ENCODE measurements around the gene PIGP. TPM values are rescaled to one million over a fixed set of nuclear protein-coding genes. Genes with fewer than 3 reads are reported as not detected.

Gene PIGP
- total and polyA plus RNA-seq, 10 of the 15 experiments (the other 5 are each of a cell fraction or from before 2014, with no cell fraction given), result 17.0 to 65.0 (median 29.5) TPM

DNA sequence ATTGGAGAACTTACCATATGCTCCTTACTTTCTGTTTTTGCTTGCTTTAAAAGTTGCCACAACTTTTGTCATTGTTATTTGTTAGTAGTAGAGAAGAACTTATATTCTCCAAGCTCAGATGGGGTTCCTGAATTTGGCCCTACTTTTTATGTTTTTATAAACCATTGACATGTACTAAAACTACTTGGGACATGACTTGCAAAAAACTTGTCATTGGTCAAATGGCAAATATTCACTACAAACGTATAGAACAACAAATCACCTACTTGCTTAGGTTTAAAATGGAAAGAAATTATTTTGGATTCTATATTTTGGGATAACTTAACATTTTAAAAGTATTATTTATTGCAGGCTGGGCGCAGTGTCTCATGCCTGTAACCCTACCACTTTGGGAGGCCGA is 32.7 kb downstream of the PIGP start:
- Histone ChIP-seq H3K27me3 (replicated peaks in 1 of 2; ENCODE audit: control insufficient read depth in 2 of 2, insufficient read depth in 2 of 2, low read length in 1 of 2) (no peaks in the 10 kb centered on the region), H3K4me1 (ENCODE audit: control insufficient read depth, insufficient read depth, low read length) (0 out of 2 replicates have a peak, but pooled peaks cover 2% of the 10 kb centered on the region), H3K36me3 (ENCODE audit: control insufficient read depth in 2 of 2, insufficient read depth in 2 of 2, low read length in 1 of 2) (no peaks in the 10 kb centered on the region), H3K9ac (ENCODE audit: control insufficient read depth, insufficient read depth, low read length) (no peak overlapping the region), H3K4me3 (no peak overlapping the region), H3K9me3 (replicated peaks; ENCODE audit: control insufficient read depth, insufficient read depth, low read length) (no peaks in the 10 kb centered on the region), H3K4me2 (ENCODE audit: control insufficient read depth, insufficient read depth) (no peak overlapping the region), H2AFZ (ENCODE audit: control insufficient read depth, low read depth, low read length) (no peak overlapping the region), H4K20me1 (ENCODE audit: control insufficient read depth, insufficient read depth) (no peaks in the 10 kb centered on the region), H3K79me2 (ENCODE audit: control insufficient read depth, insufficient read depth, low read length) (no peaks in the 10 kb centered on the region), H3K27ac (ENCODE audit: control insufficient read depth, insufficient read depth) (no peak overlapping the region)
- FAIRE-seq (no peak), DNase-seq (ENCODE audit: low read depth, low spot score) (no peak), ATAC-seq (no peak)
- intact Hi-C loops (cut with micrococcal nuclease; ENCODE audit: unreplicated experiment) (no loop called here), in situ Hi-C loops (cut with MboI) (no loop called here)
- WGBS (ENCODE audit: insufficient coverage, insufficient replicate concordance, low lambda C conversion rate, missing lambda C conversion rate), result 29% methylated on average over 3 of the region's 3 CpGs
- BruUV-seq (replicated peaks), result no TSS peak
- ChIA-PET RAD21 (ENCODE audit: unreplicated experiment) (no interaction called here), SMC1A (ENCODE audit: uncharacterized antibody, unreplicated experiment) (no interaction called here), POLR2A (no interaction called here), CTCF (interaction anchor here (0.9 kb wide), 1 partner anchor 30 kb away, joined by 4 read pairs; no protein-coding TSS in a partner anchor)
- TF ChIP-seq STAT3 (IDR thresholded peaks at IDR 0.05; ENCODE audit: low read depth, low read length) (no peak), BCL3 (IDR thresholded peaks at IDR 0.05; ENCODE audit: borderline replicate concordance, insufficient read depth, low read depth, low read length, poor library complexity, severe bottlenecking) (no peak), TCF12 (IDR thresholded peaks at IDR 0.05; ENCODE audit: low read depth, low read length) (no peak), WRNIP1 (IDR thresholded peaks at IDR 0.05; ENCODE audit: borderline replicate concordance, low read depth, low read length) (no peak), CREB1 (IDR thresholded peaks at IDR 0.05; ENCODE audit: low read depth) (no peak), RB1 (IDR thresholded peaks at IDR 0.05; ENCODE audit: borderline replicate concordance) (no peak), RUNX3 (IDR thresholded peaks at IDR 0.05; ENCODE audit: low read length) (no peak), ZZZ3 (IDR thresholded peaks at IDR 0.05; ENCODE audit: control insufficient read depth, insufficient read length, low read depth) (no peak)
- TF ChIP-seq, protein P1, sequence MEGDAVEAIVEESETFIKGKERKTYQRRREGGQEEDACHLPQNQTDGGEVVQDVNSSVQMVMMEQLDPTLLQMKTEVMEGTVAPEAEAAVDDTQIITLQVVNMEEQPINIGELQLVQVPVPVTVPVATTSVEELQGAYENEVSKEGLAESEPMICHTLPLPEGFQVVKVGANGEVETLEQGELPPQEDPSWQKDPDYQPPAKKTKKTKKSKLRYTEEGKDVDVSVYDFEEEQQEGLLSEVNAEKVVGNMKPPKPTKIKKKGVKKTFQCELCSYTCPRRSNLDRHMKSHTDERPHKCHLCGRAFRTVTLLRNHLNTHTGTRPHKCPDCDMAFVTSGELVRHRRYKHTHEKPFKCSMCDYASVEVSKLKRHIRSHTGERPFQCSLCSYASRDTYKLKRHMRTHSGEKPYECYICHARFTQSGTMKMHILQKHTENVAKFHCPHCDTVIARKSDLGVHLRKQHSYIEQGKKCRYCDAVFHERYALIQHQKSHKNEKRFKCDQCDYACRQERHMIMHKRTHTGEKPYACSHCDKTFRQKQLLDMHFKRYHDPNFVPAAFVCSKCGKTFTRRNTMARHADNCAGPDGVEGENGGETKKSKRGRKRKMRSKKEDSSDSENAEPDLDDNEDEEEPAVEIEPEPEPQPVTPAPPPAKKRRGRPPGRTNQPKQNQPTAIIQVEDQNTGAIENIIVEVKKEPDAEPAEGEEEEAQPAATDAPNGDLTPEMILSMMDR (IDR thresholded peaks at IDR 0.05 in 2 of 3, conservative IDR thresholded peaks at IDR 0.05 in 1 of 3; ENCODE audit: control insufficient read depth in 2 of 3, extremely low read depth in 1 of 3, insufficient read depth in 1 of 3, low read depth in 3 of 3, low read length in 3 of 3), result no peak
